DOHH2 (cell line): ENCODE measurements around the gene EMC8.
"Not testable (repeated sequence)": the region's sequence is repeated elsewhere in the genome, so short reads cannot be mapped to it uniquely, and the experiment has no call there.

Experiments
- CTCF ChIP-seq: fragments of 200-600 bp; sonication (generic); IDR thresholded peaks from one replicate; pipeline ENCODE4 v1.5.1; 2014; ENCODE audit warnings: antibody characterized with exemption, mild to moderate bottlenecking, low read depth, low read length; ENCODE audit not compliant: poor library complexity, severe bottlenecking
- EZH2phosphoT487 ChIP-seq: fragments of 200-600 bp; sonication (generic); IDR thresholded peaks from 2 replicates; pipeline ENCODE4 v1.6.1; 2017; ENCODE audit warnings: borderline replicate concordance, mild to moderate bottlenecking, antibody characterized with exemption, low read length, moderate library complexity, mixed read lengths

GRCh38 chr16:85837654-85838053 lies 38.3 kb upstream of the EMC8 start:
- TF ChIP-seq CTCF, EZH2phosphoT487: not testable (repeated sequence)
